OCI-LY7 (cell line): ENCODE results near the gene SLC37A1. TPM values are rescaled to one million over a fixed set of nuclear protein-coding genes. Genes with fewer than 3 reads are reported as not detected.

Experiments
- BruUV-seq: library from RNA; stranded (reverse); fragments of 400-500 nt; replicated peaks from 2 replicates; lab custom pipeline; 2021; lab: Mats Ljungman, UMichigan
- CTCF ChIA-PET: fragments of 300-600 bp; sonication (Branson Sonifier 250); formaldehyde crosslinking; loops from one replicate; lab custom pipeline; 2022; ENCODE audit warnings: antibody characterized with exemption; ENCODE audit not compliant: unreplicated experiment; lab: Charles Lee
- POLR2A ChIA-PET: fragments of 300-600 bp; sonication (Branson Sonifier 250); formaldehyde crosslinking; loops from one replicate; lab custom pipeline; 2022; ENCODE audit warnings: antibody characterized with exemption; lab: Charles Lee
- DNase-seq: peaks from one replicate; pipeline ENCODE4 v3.0.0-alpha.2; 2015; ENCODE audit warnings: low spot score
- H2AFZ ChIP-seq: fragments of 200-600 bp; sonication (generic), shearing (Covaris generic); 2 replicates; pipeline ENCODE4 v1.6.1; 2014; ENCODE audit warnings: mild to moderate bottlenecking, antibody characterized with exemption, low read length, moderate library complexity
- H3K27ac ChIP-seq: fragments of 200-600 bp; sonication (generic); 2 replicates; pipeline ENCODE4 v1.5.1; 2014; ENCODE audit warnings: mixed run types, low read depth, mild to moderate bottlenecking, moderate library complexity, low read length, inconsistent platforms; ENCODE audit not compliant: poor library complexity, severe bottlenecking
- H3K36me3 ChIP-seq: fragments of 200-600 bp; sonication (generic); 2 replicates; pipeline ENCODE4 v1.6.1; 2014; ENCODE audit warnings: mild to moderate bottlenecking, antibody characterized with exemption, low read length, moderate library complexity, mixed read lengths; ENCODE audit not compliant: insufficient read depth
- H3K4me1 ChIP-seq: fragments of 200-600 bp; sonication (generic); 2 replicates; pipeline ENCODE4 v1.5.1; 2014; ENCODE audit warnings: mild to moderate bottlenecking, low read length; ENCODE audit not compliant: insufficient read depth, poor library complexity, severe bottlenecking
- H3K4me2 ChIP-seq: fragments of 200-600 bp; sonication (generic); 2 replicates; pipeline ENCODE4 v1.6.1; 2014; ENCODE audit warnings: mild to moderate bottlenecking, low read length
- H3K4me3 ChIP-seq: fragments of 200-600 bp; sonication (generic); 2 replicates; pipeline ENCODE4 v1.5.1; 2014; ENCODE audit warnings: mild to moderate bottlenecking, low read depth, low read length; ENCODE audit not compliant: poor library complexity, severe bottlenecking
- H3K79me2 ChIP-seq: fragments of 200-600 bp; sonication (generic); 2 replicates; pipeline ENCODE4 v1.6.1; 2016; ENCODE audit warnings: low read depth, mild to moderate bottlenecking, low read length, moderate library complexity, mixed read lengths; ENCODE audit not compliant: insufficient read depth
- H3K9me2 ChIP-seq: fragments of 200-600 bp; sonication (generic); 2 replicates; pipeline ENCODE4 v1.6.1; 2016; ENCODE audit warnings: mild to moderate bottlenecking, low read length, mixed read lengths; ENCODE audit not compliant: insufficient read depth
- H3K9me3 ChIP-seq: fragments of 200-600 bp; sonication (generic); 2 replicates; pipeline ENCODE4 v1.6.1; 2014; ENCODE audit warnings: mild to moderate bottlenecking, mixed run types, low read length, mixed read lengths
- H4K20me1 ChIP-seq: fragments of 200-600 bp; sonication (generic); 2 replicates; pipeline ENCODE4 v1.6.1; 2014; ENCODE audit warnings: mild to moderate bottlenecking, antibody characterized with exemption, low read length, moderate library complexity, mixed read lengths; ENCODE audit not compliant: insufficient read depth
- EZH2phosphoT487 ChIP-seq: fragments of 200-600 bp; sonication (generic); IDR thresholded peaks from 2 replicates; pipeline ENCODE4 v1.6.1; 2018; ENCODE audit warnings: low read depth, borderline replicate concordance, mild to moderate bottlenecking, mixed run types, antibody characterized with exemption, low read length, moderate library complexity, mixed read lengths
- intact Hi-C: fragments of 100-400 bp; cut with micrococcal nuclease; formaldehyde crosslinking; loops from one replicate; pipeline ENCODE4 v1.10.0; 2022; ENCODE audit not compliant: unreplicated experiment
- total RNA-seq, 2 experiments: library from RNA; depleted of rRNA in 1 of 2; stranded (reverse); fragments of >200 nt in 1 of 2; shearing (Covaris generic) in 1 of 2; gene quantifications; 2 replicates each; pipeline ENCODE4 v1.2.3, GENCODE V29; 2014 to 2022
- TF ChIP-seq, protein P1 (sequence below): fragments of 200-600 bp; sonication (generic); conservative IDR thresholded peaks from 2 replicates; pipeline ENCODE4 v1.5.1; 2014; ENCODE audit warnings: mild to moderate bottlenecking, antibody characterized with exemption, low read length, moderate library complexity, mixed read lengths

SLC37A1 gene
- total RNA-seq, 2 experiments from 2014 or later, result 22.5 to 27.6 TPM

DNA sequence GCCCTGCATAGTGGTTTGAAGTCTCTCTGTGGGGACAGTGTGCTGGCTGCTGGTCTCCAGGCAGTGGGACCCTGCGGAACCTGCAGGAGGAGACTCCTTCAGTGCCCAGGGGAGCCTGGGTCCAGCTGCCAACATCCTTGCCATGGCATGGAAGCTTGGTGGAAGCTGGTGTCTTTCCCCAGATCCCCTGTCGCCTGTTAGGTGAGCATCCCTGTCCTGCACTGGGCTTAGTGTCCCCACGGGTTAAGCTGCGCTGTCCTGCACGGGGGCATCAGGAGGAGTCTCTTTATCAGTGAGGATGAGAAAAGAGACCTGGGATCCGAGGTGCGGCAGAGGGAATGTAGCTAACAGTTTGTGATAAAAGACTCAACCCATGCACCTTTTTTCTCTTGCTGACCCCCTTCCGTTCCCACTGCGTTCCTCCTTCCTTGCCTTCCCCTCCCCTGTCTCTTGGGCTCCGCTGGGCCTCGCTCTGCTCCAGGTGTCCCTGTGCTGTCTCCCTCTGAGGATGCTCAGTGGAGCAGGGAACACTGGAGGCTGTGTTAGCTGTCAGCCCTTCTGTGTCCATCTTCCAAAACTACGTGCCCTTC lies 59.3 kb downstream of the SLC37A1 start:
- Histone ChIP-seq H3K79me2 (no peaks in the 10 kb centered on the region), H4K20me1 (no peaks in the 10 kb centered on the region), H3K4me2 (no peak overlapping the region), H3K9me2 (no peaks in the 10 kb centered on the region), H3K4me3 (no peak overlapping the region), H2AFZ (no peak overlapping the region), H3K36me3 (peaks cover 49% of the 10 kb centered on the region), H3K27ac (no peak overlapping the region), H3K9me3 (0 out of 2 replicates have a peak, but pooled peaks cover 10% of the 10 kb centered on the region), H3K4me1 (no peaks in the 10 kb centered on the region)
- TF ChIP-seq, protein P1, sequence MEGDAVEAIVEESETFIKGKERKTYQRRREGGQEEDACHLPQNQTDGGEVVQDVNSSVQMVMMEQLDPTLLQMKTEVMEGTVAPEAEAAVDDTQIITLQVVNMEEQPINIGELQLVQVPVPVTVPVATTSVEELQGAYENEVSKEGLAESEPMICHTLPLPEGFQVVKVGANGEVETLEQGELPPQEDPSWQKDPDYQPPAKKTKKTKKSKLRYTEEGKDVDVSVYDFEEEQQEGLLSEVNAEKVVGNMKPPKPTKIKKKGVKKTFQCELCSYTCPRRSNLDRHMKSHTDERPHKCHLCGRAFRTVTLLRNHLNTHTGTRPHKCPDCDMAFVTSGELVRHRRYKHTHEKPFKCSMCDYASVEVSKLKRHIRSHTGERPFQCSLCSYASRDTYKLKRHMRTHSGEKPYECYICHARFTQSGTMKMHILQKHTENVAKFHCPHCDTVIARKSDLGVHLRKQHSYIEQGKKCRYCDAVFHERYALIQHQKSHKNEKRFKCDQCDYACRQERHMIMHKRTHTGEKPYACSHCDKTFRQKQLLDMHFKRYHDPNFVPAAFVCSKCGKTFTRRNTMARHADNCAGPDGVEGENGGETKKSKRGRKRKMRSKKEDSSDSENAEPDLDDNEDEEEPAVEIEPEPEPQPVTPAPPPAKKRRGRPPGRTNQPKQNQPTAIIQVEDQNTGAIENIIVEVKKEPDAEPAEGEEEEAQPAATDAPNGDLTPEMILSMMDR, result no peak
- TF ChIP-seq EZH2phosphoT487, result no peak
- DNase-seq, result no peak
- POLR2A ChIA-PET, result no interaction called here
- no TSS peak for BruUV-seq
- intact Hi-C loops, result loop anchor here (10.0 kb wide), 1 partner anchor 62 kb away; no protein-coding TSS in a partner anchor
- CTCF ChIA-PET, result no interaction called here

DNA sequence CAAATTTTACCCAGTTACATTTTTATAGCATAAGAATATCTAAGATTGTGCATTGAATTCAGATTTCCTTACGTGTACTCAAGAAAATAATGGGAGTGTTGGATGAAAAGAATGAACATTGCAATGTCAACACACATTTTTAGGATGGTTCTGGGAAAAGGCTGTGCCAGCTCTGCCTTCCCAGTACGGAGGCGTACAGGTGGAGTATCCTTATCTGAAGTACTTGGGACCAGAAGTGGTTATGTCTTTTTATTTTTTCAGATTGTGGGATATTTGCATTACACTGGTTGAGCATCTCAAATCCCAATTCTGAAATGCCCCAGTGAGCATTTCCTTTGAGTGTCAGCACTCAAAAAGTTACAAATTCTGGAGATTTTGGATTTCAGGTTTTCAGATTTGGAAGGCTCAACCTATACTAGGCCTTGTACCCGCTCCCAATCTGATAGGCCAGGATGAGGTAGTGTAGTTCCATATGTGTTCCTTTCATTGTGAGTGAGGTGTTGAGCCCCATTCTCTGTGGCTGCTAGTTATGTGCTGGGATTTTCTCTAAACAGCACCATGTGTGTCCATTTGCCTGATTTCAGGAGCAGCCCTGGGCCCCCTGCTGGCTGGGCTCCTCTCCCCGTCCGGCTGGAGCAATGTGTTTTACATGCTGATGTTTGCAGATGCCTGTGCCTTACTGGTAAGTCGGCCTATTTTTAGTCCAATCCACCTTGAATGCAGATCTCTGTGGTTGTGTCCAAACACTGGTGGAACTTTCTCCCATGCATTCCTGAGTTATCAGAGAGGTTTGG lies 60.8 kb downstream of the SLC37A1 start:
- intact Hi-C loops, result loop anchor here (10.0 kb wide), 1 partner anchor 60 kb away; no protein-coding TSS in a partner anchor
- H3K4me3 ChIP-seq, result no peak overlapping the region
- no peaks in the 10 kb centered on the region for H4K20me1 ChIP-seq
- ChIA-PET CTCF (no interaction called here), POLR2A (no interaction called here)
- no TSS peak for BruUV-seq
- 0 out of 2 replicates have a peak, but pooled peaks cover 10% of the 10 kb centered on the region for H3K9me3 ChIP-seq
- no peak overlapping the region for H2AFZ ChIP-seq
- no peak for TF ChIP-seq EZH2phosphoT487
- TF ChIP-seq, protein P1, result peak; percentile 55; the same call in 1 of the 2 replicates
- no peaks in the 10 kb centered on the region for H3K4me1 ChIP-seq
- H3K36me3 ChIP-seq, result peaks cover 40% of the 10 kb centered on the region
- H3K9me2 ChIP-seq, result no peaks in the 10 kb centered on the region
- H3K4me2 ChIP-seq, result no peak overlapping the region
- H3K27ac ChIP-seq, result no peak overlapping the region
- no peaks in the 10 kb centered on the region for H3K79me2 ChIP-seq
- DNase-seq, result no peak

DNA sequence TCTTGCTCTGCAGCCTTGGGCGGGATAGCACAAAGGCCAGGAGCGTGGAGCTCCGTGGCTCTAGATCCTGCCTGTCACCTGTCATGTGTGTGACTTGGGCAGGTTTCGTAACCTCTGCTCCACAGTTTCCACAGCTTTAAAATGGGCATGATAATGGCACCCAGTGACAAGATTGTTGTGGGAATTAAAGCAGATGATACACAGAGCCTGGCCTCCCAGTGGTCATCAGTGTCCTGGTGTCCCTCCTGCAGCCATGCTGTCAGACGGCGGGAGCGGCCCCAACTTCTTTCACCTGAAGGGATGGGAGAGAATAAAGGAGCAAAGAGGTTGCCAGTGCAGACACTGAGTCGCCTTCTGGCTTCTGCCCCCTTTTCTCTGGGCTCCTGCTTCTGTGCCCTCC lies 61.5 kb downstream of the SLC37A1 start:
- Histone ChIP-seq H3K27ac (no peak overlapping the region), H3K79me2 (no peaks in the 10 kb centered on the region), H3K36me3 (peaks cover 39% of the 10 kb centered on the region), H3K9me2 (no peaks in the 10 kb centered on the region), H3K9me3 (0 out of 2 replicates have a peak, but pooled peaks cover 10% of the 10 kb centered on the region), H2AFZ (no peak overlapping the region), H3K4me2 (no peak overlapping the region), H3K4me1 (no peaks in the 10 kb centered on the region), H4K20me1 (no peaks in the 10 kb centered on the region), H3K4me3 (no peak overlapping the region)
- intact Hi-C loops, result loop anchor here (10.0 kb wide), 1 partner anchor 60 kb away; no protein-coding TSS in a partner anchor
- TF ChIP-seq EZH2phosphoT487, result no peak
- TF ChIP-seq, protein P1, result no peak
- DNase-seq, result no peak
- CTCF ChIA-PET, result no interaction called here
- POLR2A ChIA-PET, result no interaction called here
- BruUV-seq, result no TSS peak
